Ovary (tissue), 9 donors: ENCODE results near the gene KIF5A. TPM values are rescaled to one million over a fixed set of nuclear protein-coding genes. Genes with fewer than 3 reads are reported as not detected.
A peak's percentile ranks its signal among the peaks of the same experiment; 100 is the strongest.

ENCODE experiments used
- DNase-seq, 5 donors: peaks; one replicate each; pipeline ENCODE4 v3.0.0-alpha.2; 2019 to 2020
- H3K27ac ChIP-seq, 2 donors: fragments of 200-600 bp; one replicate each; pipeline versions ENCODE4 v1.5.1 to v1.8.0; 2019 to 2022
- H3K27me3 ChIP-seq: fragments of 200-600 bp; one replicate; pipeline ENCODE4 v1.8.0; 2022
- H3K36me3 ChIP-seq: fragments of 200-600 bp; sonication (generic); one replicate; pipeline ENCODE4 v1.5.1; 2019
- H3K4me1 ChIP-seq: one replicate; pipeline ENCODE4 v1.8.1; 2013; ENCODE audit warnings: mild to moderate bottlenecking, moderate library complexity; ENCODE audit not compliant: insufficient read depth
- H3K4me3 ChIP-seq: fragments of 200-600 bp; sonication (generic); one replicate; pipeline ENCODE4 v1.5.1; 2017
- H3K9me3 ChIP-seq, 2 donors: fragments of 200-600 bp in 1 of 2; sonication (generic) in 1 of 2; one replicate each; pipeline versions ENCODE4 v1.5.1 to v1.8.1; 2013 to 2019; ENCODE audit warnings: mild to moderate bottlenecking in 1 of 2, moderate library complexity in 1 of 2
- CTCF ChIP-seq, 3 donors: fragments of 450-650 bp in 2 of 3; fragments of 200-600 bp in 1 of 3; IDR thresholded peaks; one replicate each; pipeline versions ENCODE4 v1.5.1 to v1.8.0; 2016 to 2022; ENCODE audit warnings: antibody characterized with exemption in 3 of 3, mild to moderate bottlenecking in 1 of 3
- EP300 ChIP-seq: sonication (generic); formaldehyde crosslinking; IDR thresholded peaks from one replicate; pipeline ENCODE4 v1.6.1; 2017; ENCODE audit warnings: antibody characterized with exemption
- POLR2A ChIP-seq: fragments of 450-650 bp; IDR thresholded peaks from one replicate; pipeline ENCODE4 v1.6.1; 2017; ENCODE audit warnings: antibody characterized with exemption, mild to moderate bottlenecking, moderate library complexity
- WGBS, 3 donors: extraction: QIAGEN DNeasy Blood & Tissue Kit in 1 of 3; methylation state at CpG; one replicate each; pipeline versions ENCODE4 v1.1.5 to v1.1.7; 2013 to 2017; 5-methylcytosine and 5-hydroxymethylcytosine counted together
- intact Hi-C, 4 donors: fragments of 100-400 bp; cut with DNase I; formaldehyde crosslinking; loops; one replicate each; pipeline versions ENCODE4 v1.11.0 to v1.15.1; 2022 to 2023
- polyA plus RNA-seq, 2 donors: library from polyadenylated mRNA; stranded (reverse); fragments of 200-250 nt in 1 of 2; fragments of 350-450 nt in 1 of 2; fragmentation: Illumina TruSeq in 1 of 2; extraction: RNeasy Lipid Tissue Mini Kit (QIAGEN cat#74804) in 1 of 2; gene quantifications; one replicate each; pipeline ENCODE4 v1.2.3, GENCODE V29; 2013 to 2014
- total RNA-seq, 7 donors: library from RNA; depleted of rRNA in 2 of 7; stranded (reverse); fragments of >200 nt in 2 of 7; fragmentation: NEBNext Ultra II Directional in 3 of 7; extraction: Animal tissue kit (Norgen Biotek cat#: 25700) in 3 of 7; gene quantifications; one replicate each; pipeline versions ENCODE4 v1.1.0 to v1.2.4, GENCODE V29; 2016 to 2023
- donor health status: DM: no; HTN: no; CAD: no; lungs with moderate emphysema.
- donor health status: DM: no; HTN: no; CAD: no.
- donor health status: Bipolar disorder and iron deficiency.
- donor health status: DM: yes; HTN: yes; CAD: no.
- donor health status: DM: no; HTN: no; CAD: no.
- donor health status: DM: yes; HTN: yes; CAD: no.

The KIF5A gene
- total and polyA plus RNA-seq, 9 donors, result 0.08 to 0.48 (median 0.30) TPM; not detected in 1

- intact Hi-C loops, result no loop called here
- Histone ChIP-seq H3K4me3 (peak within 1 kb of the TSS; percentile 59), H3K36me3 (no peaks in the 10 kb centered on the region), H3K4me1 (peaks cover 4% of the 10 kb centered on the region), H3K27me3 (no peaks in the 10 kb centered on the region), H3K27ac (peak within 1 kb of the TSS in 1 of 2 donors; percentile 59), H3K9me3 (no peaks in the 10 kb centered on the region)
- 0 to 1% (median 1%) methylated on average over 50 to 69 of the region's 69 CpGs for WGBS, 3 donors
- peak; percentile 80 to 87 (median 83) for DNase-seq
- TF ChIP-seq POLR2A, result no peak
- no peak for TF ChIP-seq CTCF (IDR thresholded peaks at IDR 0.05)
- no peak for TF ChIP-seq EP300
Observed at GRCh38 chr12:57590864-57591781, 41.3 kb downstream of the KIF5A start, which contains the start of gene PIP4K2C. Gene PIP4K2C (plus strand): TSS chr12:57591192. CDS start chr12:57591290, 98 bp downstream.

GRCh38 chr12:57591782-57592325, 42.0 kb downstream of the KIF5A start:
- Histone ChIP-seq H3K4me3 (peak overlapping the region; percentile 59), H3K27me3 (no peaks in the 10 kb centered on the region), H3K27ac (no peak overlapping the region), H3K36me3 (no peaks in the 10 kb centered on the region), H3K9me3 (no peaks in the 10 kb centered on the region), H3K4me1 (peaks cover 4% of the 10 kb centered on the region)
- intact Hi-C loops, result no loop called here
- no peak for DNase-seq
- TF ChIP-seq EP300, result no peak
- TF ChIP-seq CTCF (IDR thresholded peaks at IDR 0.05), result no peak
- TF ChIP-seq POLR2A, result no peak
- 33 to 39% (median 39%) methylated on average over 10 of the region's 10 CpGs for WGBS, 3 donors

- intact Hi-C loops, result no loop called here
- Histone ChIP-seq H3K36me3 (no peaks in the 10 kb centered on the region), H3K4me3 (no peak overlapping the region), H3K27me3 (no peaks in the 10 kb centered on the region), H3K27ac (no peak overlapping the region), H3K9me3 (no peaks in the 10 kb centered on the region), H3K4me1 (peaks cover 4% of the 10 kb centered on the region)
- DNase-seq, result no peak
- no peak for TF ChIP-seq CTCF (IDR thresholded peaks at IDR 0.05)
- TF ChIP-seq POLR2A, result no peak
- TF ChIP-seq EP300, result no peak
- 74 to 81% (median 80%) methylated on average over 2 of the region's 2 CpGs for WGBS, 3 donors
Observed at GRCh38 chr12:57592551-57593165, 42.8 kb downstream of the KIF5A start.

- WGBS, 3 donors, result 81 to 86% (median 85%) methylated on average over 4 of the region's 4 CpGs
Observed at GRCh38 chr12:57593187-57593586, 43.3 kb downstream of the KIF5A start.

More at GRCh38 chr12:57593187-57593586, 43.3 kb downstream of the KIF5A start:
- H3K27me3 ChIP-seq, result no peaks in the 10 kb centered on the region
- no peak for TF ChIP-seq CTCF (IDR thresholded peaks at IDR 0.05)
- TF ChIP-seq POLR2A, result no peak
- TF ChIP-seq EP300, result no peak
- H3K27ac ChIP-seq, result no peak overlapping the region
- no peak for DNase-seq
- no peaks in the 10 kb centered on the region for H3K9me3 ChIP-seq
- no peaks in the 10 kb centered on the region for H3K36me3 ChIP-seq
- intact Hi-C loops, result no loop called here
- H3K4me1 ChIP-seq, result peaks cover 4% of the 10 kb centered on the region
- H3K4me3 ChIP-seq, result no peak overlapping the region
